Colon (tissue), 2 donors: ENCODE results near the gene OPCML.

ENCODE experiments used
- FAIRE-seq: peaks from 2 replicates; lab custom pipeline; 2012; peaks lifted over from hg19 to GRCh38; lab: Jason Lieb, UNC
- donor health status: control.
- donor health status: control.

The OPCML gene

GRCh38 chr11:133228471-133229329, 303.6 kb downstream of the OPCML start:
- FAIRE-seq, result no peak

GRCh38 chr11:133227632-133228111, 304.6 kb downstream of the OPCML start:
- FAIRE-seq, result no peak

GRCh38 chr11:133224271-133224670, 308.0 kb downstream of the OPCML start:
- no peak for FAIRE-seq

- no peak for FAIRE-seq
Observed at GRCh38 chr11:133222425-133223330, 309.6 kb downstream of the OPCML start.

DNA sequence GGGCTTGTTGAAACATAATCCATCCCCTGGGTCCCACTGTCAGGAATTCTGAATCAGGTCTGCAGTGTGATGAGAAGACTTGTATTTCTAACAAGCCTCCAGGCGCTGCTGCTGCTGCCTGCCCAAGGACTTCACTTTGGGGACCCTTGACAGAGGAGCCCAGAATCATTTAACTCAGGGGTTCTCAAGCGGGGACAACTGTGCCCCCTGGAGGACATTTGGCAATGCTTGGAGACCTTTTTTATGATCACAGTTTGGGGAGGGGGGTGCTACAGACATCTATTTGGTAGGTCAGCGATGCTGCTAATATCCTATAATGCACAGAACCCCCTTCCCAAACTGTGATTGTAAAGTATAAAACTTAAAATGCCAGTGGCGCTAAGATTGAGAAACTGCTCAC, 312.8 kb downstream of the OPCML start:
- no peak for FAIRE-seq

DNA sequence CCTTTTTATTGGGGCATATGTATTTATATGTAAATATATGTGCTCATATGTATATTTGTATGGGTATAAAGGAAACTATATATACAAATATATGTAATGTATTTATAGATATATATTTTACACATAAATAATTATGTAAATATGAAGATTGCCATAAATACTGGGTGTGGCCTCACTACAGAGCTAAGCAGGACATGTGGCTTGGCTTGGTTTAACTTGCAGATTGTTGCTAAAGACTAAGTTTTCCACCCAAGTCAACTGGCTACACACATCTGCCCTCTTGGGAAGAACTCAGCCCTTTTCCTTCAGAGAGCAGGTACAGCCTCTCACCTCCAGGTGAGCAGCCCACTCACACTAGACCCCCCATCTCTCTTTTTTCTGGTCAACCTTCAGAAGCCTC, 315.5 kb downstream of the OPCML start:
- no peak for FAIRE-seq

- FAIRE-seq, result no peak
Observed at GRCh38 chr11:133215596-133216230, 316.6 kb downstream of the OPCML start.

DNA sequence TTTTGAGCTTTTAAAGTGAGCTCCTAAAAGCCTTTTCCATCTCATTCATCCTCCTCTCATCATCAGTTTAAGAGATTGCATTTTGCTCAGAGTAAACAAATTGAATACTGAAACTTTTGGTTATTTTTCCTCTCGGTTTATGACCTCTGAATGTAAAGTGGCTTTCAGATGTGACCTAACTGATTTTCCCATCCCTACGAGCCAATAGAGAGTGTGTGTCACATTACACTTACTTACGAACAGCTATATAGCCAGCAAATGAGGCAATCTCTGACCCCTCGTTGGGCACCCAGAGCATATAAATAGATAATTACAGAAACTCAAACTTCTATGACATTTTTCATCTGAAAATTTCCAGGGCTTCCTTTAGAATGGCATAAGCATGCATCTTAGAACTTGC, 317.7 kb downstream of the OPCML start:
- no peak for FAIRE-seq

DNA sequence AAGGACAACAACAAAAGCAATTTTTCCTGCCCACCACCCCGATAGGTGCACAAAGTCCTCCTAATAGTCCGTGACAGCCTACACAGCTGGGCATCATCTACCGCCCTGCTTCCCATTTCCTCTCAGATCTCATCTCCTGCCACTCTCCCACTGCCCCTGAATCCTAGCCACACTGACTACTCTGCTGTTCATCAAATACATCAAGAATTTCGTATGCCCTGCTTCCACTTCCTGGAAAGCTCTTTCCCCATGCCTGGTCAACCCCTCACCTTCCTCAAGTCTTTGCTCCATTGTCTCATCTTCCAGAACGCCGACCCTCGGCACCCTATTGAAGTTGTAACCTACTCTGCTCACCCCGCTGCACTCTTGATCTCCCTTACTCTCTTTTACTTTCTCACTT, 320.1 kb downstream of the OPCML start:
- no peak for FAIRE-seq

DNA sequence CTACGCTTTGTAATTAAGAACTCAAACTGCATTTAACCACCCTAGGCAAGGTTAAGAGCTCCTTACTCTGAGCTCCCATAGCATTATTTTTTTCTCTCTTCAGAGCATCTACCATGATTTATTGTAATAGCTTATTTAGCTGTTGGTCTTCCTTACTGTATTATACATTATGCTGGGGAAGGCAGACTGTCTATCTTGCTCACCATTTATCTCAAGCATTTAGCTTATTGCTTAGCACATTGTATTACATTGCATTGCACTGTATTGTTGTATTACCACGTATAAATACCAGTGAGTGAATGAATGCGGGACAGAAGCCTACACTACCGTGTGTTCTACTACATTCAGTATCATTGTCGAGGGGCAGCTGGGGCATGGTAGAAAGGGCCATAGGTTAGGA, 324.3 kb downstream of the OPCML start:
- no peak for FAIRE-seq

- FAIRE-seq, result no peak
Observed at GRCh38 chr11:133206313-133207005, 325.8 kb downstream of the OPCML start.

GRCh38 chr11:133204158-133204557, 328.1 kb downstream of the OPCML start:
- no peak for FAIRE-seq

DNA sequence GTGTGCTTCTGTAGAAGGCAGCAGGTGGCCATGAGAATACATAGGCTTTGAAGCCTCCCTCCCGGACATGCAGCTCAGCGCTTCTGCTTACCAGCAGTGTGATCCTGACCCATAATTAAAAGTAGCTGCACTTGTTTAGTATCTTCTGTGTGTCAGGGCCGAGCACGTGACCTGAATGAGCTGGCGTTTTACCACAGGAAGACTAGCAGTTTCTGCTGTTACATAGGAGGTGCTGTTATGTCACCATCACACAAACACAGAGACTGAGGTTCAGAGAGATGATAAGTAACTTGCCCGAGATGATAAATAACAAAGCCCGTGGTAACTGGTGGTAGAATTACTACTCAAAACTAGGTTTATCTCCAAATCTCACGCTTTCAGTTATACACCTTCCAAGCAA, 329.5 kb downstream of the OPCML start:
- FAIRE-seq, result no peak

GRCh38 chr11:133198438-133198837, 333.9 kb downstream of the OPCML start:
- FAIRE-seq, result no peak

GRCh38 chr11:133197425-133197824, 334.9 kb downstream of the OPCML start:
- no peak for FAIRE-seq

DNA sequence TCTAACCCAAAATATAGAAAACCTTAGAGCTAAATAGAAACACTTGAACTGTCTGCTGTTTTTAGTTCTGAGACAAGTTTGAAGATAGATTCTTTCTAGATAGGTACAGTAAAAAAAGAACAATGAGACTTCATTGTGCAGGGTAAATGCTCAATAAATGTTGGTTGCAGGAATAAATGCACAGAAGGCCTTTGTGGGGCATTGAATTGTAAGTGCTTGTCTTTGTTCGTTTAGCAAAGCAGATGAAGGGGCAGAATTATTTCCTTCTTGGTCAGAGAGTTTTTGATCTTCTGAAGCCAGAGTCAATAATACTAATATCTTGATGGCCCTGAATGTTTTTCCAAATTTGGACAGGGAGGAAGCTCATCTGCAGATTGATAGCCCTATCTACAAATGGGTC, 340.4 kb downstream of the OPCML start:
- no peak for FAIRE-seq

DNA sequence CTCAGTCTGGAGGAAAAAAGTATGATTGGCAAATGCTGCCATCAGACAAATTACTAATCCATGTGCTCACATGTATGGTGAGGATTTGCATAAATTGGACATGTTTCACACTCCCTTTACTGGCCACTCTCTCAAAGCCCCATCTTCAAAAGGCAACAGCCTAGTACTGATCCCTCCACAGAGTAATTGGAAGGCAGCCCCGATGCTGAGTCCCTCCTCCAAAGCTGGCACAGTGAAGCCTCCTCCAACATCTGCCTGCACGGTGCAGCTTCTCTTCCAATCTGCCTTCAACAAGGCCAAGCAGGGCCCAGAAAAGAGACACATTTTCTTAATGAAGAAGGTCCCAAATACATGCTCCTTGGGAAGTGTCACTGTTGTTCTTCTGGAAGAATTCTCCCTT, 350.6 kb downstream of the OPCML start:
- no peak for FAIRE-seq

GRCh38 chr11:133181066-133181465, 351.2 kb downstream of the OPCML start:
- no peak for FAIRE-seq

DNA sequence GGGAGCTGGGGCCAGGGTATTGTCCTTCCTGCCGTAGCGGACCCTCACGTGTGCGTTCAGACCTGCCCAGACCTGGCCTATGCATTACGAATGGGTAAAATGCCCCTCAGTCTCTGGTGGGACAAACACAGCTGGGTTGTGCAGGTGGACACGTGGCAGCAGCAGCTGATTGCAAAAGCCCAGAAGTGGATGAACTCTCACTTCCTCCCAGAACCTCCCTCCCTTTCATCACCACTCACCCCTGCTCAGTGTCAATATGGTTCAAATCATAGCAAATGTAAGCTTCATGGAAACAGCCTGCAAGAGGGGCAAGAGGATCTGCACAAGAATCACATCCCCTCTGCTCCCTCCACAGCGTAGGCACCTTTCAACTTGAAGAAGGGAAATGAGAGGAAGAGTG, 352.1 kb downstream of the OPCML start:
- FAIRE-seq, result no peak

DNA sequence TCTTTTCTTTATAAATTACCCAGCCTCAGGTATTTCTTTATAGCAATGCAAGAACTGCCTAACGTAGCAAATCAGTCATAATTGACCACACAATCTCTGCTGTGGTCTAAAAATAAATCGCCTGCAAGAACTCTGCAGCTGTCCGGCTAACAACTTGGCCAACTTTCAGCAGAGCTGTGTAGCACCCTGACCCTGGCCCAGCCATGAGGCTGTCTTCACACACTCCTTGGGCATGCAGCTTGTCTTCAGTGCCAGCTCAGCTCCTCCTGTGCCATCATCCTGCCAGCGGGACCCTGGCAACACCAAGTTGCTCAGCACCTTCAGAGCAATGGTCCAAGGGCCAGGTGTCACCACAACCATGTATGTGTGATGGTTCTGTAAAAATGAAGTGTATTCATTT, 355.6 kb downstream of the OPCML start:
- no peak for FAIRE-seq

- FAIRE-seq, result no peak
Observed at GRCh38 chr11:133175103-133175502, 357.2 kb downstream of the OPCML start.

- no peak for FAIRE-seq
Observed at GRCh38 chr11:133173810-133174412, 358.4 kb downstream of the OPCML start.
